Activated CD4-positive, alpha-beta T cell treated with anti-CD3 and anti-CD28 coated beads, Interleukin-2, Interleukin-6, amounts not matched to agents 100 ng/mL and 50 ng/mL, durations not matched to agents 16 hours and 8 hours (primary cell): Measurements from ENCODE around the gene PTBP1.

ENCODE experiments used
- DNase-seq: peaks from one replicate; pipeline ENCODE4 v3.0.0-alpha.2; 2020

PTBP1 gene

DNA sequence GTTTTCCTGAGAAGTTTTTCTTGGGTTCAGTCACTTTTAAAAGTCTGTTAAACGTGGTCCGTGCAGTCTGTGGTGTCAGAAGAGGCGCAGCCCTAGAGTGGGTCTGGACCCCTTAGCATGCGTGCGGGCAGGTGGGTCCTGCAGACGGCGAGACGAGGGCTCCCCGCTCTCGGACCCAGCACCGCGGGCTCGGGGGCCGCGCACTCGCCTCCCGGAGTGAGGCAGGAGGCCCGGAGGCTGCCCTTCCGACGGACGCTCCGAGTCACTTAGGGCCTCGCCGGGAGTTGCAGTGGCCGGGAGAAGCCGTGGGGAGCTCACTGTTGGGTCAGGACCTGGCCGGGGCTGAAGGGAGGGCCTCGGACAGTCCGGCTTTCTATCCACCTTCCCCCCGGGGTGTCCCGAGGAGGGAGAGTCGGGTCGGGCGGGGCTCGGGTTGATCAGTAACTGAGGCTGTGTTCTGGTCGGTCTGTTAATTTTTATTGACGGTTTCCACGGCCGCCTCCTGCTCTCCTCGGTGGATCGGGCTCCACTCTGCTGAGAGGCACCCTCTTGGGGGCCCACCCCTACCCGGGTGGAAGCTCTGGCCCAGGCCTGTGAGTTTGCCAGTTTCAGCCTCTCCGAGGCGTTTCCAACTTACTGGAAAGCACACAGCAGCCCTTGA lies 1.3 kb downstream of the PTBP1 start:
- no peak for DNase-seq

- DNase-seq, result no peak
These were observed 2.0 kb downstream of the PTBP1 start for GRCh38 chr19:799076-799881.

DNA sequence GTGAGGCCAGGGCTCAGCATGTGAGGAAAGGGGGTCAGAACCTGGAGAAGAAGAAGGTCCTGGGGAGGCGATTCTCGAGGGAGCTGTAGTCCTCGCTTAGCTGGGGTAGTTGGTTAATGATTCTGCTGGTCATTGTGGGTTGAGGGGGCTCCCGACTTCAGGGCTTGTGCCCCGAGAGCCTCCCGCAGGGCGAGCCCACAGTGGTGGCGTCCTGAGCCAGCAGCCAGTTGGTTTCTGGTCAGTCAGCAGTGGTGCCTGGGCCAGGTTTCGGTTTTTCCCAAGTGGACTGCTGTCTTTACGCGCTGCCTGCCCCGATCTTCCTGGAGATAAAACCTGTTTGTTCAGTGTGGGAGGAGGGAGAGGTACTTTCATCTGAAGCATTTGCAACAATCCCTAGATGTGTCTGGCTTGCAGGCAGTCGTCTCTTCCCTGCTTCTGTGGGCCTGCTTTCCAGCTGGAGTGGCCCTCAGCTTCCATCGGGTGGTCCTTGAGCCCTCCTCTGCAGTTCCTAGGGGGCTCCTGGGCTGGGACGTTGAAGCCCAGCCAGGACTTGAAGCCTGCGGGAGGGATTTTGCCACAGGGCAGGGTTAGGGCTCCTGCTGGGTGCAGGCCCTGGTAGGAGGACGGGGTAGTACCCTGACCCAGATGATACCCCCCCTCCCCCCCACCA lies 3.2 kb downstream of the PTBP1 start:
- no peak for DNase-seq

- DNase-seq, result no peak
These were observed 4.0 kb downstream of the PTBP1 start for GRCh38 chr19:801030-801860.

GRCh38 chr19:801861-802497 lies 4.7 kb downstream of the PTBP1 start:
- DNase-seq, result no peak

DNA sequence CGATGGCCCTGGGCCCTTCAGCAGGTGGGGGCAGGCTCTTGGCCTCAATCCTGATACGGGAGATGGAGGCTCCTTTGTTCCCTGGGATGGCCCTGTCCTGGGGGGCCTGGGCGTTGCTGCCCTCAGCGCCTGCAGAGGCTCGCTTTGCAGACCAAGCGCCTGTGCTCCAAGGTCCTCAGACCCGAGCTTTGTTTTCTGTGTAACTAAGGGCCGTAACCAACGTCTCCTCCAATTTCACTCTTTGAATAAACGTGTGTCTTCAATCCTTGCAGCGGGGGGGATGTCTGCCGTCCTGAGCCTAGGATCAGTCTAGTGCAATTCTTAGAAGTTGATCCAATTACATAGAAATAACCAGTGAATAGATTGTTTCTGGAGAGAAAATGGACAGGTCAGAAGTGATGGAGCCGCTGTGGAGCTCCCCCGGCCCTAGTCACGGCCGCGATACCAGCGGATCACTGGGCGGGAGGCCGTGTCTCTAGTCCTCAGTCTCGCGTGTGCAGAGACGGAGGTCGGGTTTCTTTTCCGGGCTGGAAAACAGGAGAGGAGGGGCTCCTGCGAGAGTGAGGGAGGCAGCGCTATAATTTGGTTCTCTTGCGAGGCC lies 5.3 kb downstream of the PTBP1 start:
- DNase-seq, result no peak

DNA sequence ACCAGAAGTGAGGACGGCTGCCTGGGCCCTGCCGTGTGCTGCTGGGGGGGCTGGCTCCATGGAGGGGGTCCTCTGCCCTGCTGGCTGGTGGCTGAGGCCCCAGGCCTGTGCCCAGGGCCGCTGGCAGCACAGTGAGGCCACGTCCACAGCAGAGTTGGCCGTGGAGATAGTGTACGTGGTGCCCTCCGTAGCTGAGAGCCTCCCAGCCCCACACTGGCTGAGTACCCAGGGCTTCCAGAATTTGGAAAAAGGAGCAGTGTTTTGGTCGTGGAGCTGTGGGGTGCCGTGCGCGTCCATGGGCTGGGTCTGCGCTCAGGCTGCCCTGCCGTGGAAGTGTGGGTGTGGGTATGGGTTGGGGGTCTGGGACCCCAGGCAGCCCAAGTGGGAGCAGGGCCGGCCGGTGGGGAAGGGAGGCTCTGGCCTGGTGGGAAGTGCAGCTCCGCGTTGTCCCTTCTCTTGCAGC lies 5.9 kb downstream of the PTBP1 start:
- no peak for DNase-seq

GRCh38 chr19:803686-804418 lies 6.6 kb downstream of the PTBP1 start:
- no peak for DNase-seq

DNA sequence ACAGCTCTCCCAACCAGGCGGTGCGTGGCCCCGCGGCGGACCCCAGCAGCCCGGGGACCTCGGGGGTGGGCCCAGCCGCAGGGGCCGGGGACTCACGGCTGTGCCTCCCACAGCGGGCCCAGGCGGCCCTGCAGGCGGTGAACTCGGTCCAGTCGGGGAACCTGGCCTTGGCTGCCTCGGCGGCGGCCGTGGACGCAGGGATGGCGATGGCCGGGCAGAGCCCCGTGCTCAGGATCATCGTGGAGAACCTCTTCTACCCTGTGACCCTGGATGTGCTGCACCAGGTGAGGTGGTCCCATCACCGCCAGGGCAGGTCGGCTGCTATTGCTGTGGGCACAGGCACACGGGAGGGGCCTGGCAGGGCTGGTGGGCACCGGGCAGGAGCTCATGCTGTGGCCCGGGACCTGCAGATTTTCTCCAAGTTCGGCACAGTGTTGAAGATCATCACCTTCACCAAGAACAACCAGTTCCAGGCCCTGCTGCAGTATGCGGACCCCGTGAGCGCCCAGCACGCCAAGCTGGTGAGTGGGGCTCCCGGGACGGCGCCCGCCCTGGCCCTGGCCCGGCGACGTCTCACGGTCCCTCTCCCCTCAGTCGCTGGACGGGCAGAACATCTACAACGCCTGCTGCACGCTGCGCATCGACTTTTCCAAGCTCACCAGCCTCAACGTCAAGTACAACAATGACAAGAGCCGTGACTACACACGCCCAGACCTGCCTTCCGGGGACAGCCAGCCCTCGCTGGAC lies 7.3 kb downstream of the PTBP1 start:
- DNase-seq, result no peak

DNA sequence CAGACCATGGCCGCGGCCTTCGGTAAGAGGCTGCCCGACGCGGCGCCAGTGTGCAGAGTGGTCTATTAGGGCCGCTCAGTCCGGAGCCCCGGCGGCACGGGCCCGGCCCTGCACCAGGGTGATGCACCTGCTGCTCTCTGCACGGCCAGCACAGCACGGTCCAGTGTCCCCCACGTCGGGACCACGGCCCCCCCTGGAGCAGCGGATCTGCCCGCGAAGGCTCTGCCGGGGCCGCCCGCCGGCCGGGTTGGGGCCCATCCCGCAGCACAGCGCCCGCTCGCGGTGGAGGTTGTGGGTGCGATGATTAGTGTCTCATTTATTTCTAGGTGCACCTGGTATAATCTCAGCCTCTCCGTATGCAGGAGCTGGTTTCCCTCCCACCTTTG lies 7.9 kb downstream of the PTBP1 start:
- no peak for DNase-seq

DNA sequence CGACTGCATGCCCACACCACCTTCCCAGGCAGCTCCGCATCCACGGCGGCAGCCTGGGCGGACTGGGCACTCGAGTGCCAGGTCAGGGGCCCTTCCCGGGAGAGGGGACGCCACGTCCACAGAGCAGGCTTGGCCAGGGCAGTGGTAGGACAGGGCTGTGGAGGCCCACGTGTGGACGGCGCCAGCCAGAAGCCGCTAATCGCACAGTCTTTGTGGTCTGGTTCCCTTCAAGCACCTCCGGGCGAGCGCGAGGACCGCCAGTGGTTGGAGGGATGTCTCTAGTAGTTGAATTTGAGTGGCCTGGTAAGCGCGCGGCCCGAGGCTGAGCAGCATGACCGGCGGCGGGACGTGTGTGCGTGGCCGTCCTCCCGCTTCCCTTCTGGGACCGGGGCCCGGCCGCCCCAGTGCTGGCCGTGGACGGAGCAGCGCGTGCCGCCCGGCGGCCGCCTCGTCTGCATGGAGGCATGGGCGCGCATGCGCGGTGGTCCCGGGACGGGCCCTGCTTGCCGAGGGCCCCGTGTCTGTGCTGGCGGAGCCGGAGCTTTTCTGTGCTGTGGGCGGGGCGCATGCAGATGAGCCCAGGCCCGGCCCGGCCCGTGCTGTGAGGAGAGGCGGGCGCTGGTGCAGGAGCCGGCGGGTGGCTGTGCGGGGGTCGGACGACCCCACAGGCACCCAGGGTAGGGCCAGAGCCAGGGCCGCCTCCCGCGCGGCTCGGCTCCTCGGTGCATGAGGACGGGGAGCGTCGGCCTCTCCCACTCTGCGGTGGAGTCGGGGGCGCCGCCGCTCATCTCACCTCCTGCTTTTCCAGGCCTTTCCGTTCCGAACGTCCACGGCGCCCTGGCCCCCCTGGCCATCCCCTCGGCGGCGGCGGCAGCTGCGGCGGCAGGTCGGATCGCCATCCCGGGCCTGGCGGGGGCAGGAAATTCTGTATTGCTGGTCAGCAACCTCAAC lies 8.6 kb downstream of the PTBP1 start:
- no peak for DNase-seq

- DNase-seq, result no peak
These were observed 9.7 kb downstream of the PTBP1 start for GRCh38 chr19:806815-807421.

- DNase-seq, result no peak
These were observed 10.6 kb downstream of the PTBP1 start for GRCh38 chr19:807627-808422.

DNA sequence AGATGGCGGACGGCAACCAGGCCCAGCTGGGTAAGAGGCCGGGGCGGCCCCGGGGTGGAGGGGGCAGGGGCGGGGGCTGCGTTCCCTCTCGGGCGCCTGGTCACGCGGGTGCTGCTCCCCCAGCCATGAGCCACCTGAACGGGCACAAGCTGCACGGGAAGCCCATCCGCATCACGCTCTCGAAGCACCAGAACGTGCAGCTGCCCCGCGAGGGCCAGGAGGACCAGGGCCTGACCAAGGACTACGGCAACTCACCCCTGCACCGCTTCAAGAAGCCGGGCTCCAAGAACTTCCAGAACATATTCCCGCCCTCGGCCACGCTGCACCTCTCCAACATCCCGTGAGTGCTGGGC lies 11.1 kb downstream of the PTBP1 start:
- no peak for DNase-seq

DNA sequence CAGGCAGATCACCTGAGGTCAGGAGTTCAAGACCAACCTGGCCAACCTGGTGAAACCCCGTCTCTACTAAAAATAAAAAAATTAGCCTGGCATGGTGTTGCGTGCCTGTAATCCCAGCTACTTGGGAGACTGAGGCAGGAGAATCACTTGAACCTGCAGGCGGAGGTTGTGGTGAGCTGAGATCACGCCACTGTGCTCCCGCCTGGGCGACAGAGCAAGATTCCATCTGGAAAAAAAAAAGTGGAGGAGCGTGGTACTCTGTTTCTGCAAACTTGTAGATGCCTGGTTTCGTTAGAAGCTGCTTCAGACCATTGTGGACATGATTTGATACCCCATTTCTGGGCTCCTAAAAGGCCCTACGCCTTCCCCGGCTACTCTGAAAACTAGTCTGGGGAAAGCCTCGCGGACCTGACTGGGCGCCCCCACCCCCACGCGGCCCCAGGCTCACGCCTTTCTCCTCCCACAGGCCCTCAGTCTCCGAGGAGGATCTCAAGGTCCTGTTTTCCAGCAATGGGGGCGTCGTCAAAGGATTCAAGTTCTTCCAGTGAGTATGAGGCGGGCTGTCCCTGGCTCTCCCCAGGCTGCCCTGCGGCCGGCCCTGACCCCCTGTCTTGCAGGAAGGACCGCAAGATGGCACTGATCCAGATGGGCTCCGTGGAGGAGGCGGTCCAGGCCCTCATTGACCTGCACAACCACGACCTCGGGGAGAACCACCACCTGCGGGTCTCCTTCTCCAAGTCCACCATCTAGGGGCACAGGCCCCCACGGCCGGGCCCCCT lies 13.0 kb downstream of the PTBP1 start:
- DNase-seq, result no peak

DNA sequence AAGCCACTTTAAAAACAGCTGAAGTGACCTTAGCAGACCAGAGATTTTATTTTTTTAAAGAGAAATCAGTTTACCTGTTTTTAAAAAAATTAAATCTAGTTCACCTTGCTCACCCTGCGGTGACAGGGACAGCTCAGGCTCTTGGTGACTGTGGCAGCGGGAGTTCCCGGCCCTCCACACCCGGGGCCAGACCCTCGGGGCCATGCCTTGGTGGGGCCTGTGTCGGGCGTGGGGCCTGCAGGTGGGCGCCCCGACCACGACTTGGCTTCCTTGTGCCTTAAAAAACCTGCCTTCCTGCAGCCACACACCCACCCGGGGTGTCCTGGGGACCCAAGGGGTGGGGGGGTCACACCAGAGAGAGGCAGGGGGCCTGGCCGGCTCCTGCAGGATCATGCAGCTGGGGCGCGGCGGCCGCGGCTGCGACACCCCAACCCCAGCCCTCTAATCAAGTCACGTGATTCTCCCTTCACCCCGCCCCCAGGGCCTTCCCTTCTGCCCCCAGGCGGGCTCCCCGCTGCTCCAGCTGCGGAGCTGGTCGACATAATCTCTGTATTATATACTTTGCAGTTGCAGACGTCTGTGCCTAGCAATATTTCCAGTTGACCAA lies 13.7 kb downstream of the PTBP1 start:
- no peak for DNase-seq

DNA sequence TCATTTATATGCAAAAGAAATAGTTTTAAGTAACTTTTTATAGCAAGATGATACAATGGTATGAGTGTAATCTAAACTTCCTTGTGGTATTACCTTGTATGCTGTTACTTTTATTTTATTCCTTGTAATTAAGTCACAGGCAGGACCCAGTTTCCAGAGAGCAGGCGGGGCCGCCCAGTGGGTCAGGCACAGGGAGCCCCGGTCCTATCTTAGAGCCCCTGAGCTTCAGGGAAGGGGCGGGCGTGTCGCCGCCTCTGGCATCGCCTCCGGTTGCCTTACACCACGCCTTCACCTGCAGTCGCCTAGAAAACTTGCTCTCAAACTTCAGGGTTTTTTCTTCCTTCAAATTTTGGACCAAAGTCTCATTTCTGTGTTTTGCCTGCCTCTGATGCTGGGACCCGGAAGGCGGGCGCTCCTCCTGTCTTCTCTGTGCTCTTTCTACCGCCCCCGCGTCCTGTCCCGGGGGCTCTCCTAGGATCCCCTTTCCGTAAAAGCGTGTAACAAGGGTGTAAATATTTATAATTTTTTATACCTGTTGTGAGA lies 14.3 kb downstream of the PTBP1 start:
- DNase-seq, result no peak
